ENCODE data around the gene ANTKMT.
"Not testable (repeated sequence)": the region's sequence is repeated elsewhere in the genome, so short reads cannot be mapped to it uniquely, and the experiment has no call there.

Gene ANTKMT

GRCh38 chr16:700684-701584 is 20.0 kb upstream of the ANTKMT start:
- DNase-seq: no peak

- DNase-seq: no peak
Measured at GRCh38 chr16:702341-702740, 18.6 kb upstream of the ANTKMT start.

DNA sequence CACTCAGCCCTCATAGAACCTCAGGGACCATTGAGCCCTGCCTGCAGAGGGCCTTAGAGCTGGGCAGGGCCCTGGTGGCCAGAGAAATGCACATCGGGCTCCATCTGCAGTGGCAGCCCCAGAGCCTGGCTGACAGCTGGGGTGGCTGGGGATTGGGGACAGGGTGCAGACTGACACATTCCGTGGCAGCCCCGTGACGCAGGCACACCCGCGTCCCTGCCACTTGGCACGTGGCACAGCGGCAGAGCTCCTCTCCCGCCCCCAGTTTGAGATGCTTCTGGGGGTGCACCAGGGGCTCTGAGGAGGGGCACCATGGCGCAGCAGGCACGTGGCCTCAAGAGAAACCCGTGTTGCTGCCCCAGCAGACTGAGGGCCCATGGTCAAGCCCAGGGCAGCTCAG is 17.5 kb upstream of the ANTKMT start:
- DNase-seq: no peak

GRCh38 chr16:704047-704446 is 16.9 kb upstream of the ANTKMT start:
- no peak for DNase-seq

GRCh38 chr16:704552-705380 is 16.2 kb upstream of the ANTKMT start:
- DNase-seq: no peak

- no peak for DNase-seq
Measured at GRCh38 chr16:705431-706188, 15.3 kb upstream of the ANTKMT start, which contains the start of gene FBXL16. TSS of gene FBXL16 (minus strand) at chr16:705801. CDS start at chr16:697405, 8,396 bp downstream.

- DNase-seq: no peak
Measured at GRCh38 chr16:706189-707061, 14.5 kb upstream of the ANTKMT start.

- DNase-seq: no peak
Measured at GRCh38 chr16:707062-707538, 13.8 kb upstream of the ANTKMT start.

GRCh38 chr16:708019-708418 is 12.9 kb upstream of the ANTKMT start:
- DNase-seq: no peak

- DNase-seq: no peak
Measured at GRCh38 chr16:708959-709358, 12.0 kb upstream of the ANTKMT start.

- DNase-seq: no peak
Measured at GRCh38 chr16:709566-710499, 11.1 kb upstream of the ANTKMT start.

- no peak for DNase-seq
Measured at GRCh38 chr16:710500-711075, 10.4 kb upstream of the ANTKMT start.

DNA sequence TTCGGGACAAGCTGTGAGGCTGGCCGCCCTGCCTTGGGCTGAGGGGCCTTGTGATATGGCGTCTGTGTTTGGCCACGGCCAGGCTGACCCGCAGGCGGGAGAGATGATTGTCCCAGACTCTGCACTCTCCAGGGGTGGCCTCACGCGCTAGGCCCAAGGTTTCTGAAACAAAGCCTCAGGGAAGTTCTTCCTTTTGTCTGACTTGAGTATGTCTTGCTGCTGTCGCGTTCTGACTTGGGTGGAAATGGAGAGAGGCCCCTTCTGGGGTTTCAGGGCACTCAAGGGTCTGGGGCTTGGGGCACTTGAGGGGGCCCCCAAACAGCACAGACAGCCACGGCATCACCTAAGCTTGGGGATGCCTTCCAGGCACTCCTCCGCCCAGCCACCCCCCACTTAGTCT is 9.9 kb upstream of the ANTKMT start:
- no peak for DNase-seq

GRCh38 chr16:711548-712320 is 9.2 kb upstream of the ANTKMT start:
- peak; percentile 50 for DNase-seq

DNA sequence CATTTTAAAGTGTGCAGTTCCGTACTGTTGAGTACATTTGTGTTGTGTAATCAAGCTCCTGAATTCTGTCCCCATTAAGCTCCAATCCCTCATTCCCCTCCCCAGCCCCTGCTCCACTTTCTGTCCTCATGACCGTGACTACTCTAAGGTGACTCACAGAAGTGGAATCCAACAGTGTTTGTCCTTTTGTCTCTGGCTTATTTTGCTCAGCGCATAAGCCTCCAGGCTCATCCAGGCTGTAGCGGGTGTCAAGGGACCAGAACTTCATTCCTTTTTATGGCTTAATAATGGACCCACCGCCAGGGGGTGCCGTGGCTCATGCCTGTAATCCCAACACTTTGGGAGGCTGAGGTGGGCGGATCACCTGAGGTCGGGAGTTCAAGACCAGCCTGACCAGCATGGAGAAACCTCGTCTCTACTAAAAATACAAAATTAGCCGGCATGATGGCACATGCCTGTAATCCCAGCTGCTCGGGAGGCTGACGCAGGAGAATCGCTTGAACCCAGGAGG is 8.2 kb upstream of the ANTKMT start:
- not testable (repeated sequence) for DNase-seq

GRCh38 chr16:714079-714478 is 6.9 kb upstream of the ANTKMT start:
- DNase-seq: no peak

DNA sequence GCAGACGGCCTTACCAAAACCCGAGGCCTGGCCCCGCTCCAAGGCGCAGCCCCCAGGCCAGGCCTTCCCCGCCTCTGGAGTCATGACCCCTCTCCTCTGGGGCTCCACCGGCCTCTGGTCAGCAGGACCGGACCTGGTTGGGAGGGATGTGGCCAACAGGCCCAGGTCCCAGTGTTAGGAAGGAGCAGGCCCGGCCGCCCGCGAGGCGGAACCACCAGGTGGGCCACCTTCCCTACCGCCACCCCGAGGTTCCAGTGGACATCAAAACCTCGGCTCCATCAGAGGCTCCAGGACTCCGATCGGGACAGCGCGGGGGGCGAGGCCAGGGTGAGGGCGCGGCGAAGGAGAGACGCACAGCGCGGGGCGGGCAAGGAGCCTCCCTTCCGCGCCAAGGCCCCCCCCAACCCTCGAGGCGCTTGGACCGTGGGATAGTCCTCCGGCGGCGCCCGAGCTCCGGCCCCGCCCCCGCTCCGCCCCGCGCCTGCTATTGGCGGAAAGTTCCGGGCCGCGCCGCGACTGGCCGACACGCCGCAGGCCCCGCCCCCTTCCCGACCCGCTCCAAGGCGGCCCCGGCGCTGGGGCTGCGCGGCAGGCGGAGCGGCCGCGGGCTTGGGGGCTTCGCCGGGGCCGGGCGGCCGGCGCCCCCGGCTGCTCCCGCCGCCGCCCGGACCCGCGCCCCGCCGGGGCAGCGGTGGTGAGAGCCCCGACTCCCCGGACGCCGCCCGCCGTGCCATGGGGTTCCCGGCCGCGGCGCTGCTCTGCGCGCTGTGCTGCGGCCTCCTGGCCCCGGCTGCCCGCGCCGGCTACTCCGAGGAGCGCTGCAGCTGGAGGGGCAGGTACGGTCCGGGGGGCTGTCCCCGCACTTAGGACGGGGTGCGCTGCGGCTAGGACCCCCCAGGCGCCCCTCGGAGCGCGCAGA is 6.1 kb upstream of the ANTKMT start, which contains the start of gene METRN:
Gene METRN, plus strand, starts transcription at position 561 of the 919 bp plus-strand sequence. Its CDS starts 172 bp downstream, at position 733.
- DNase-seq: no peak

All from NK-92 treated with Interleukin-12 subunit alpha and Interleukin-12 subunit beta, amount 100 ng/mL, for 24 hours (cell line).